NCI-H1048 (cell line): Measurements from ENCODE around the gene DPEP2NB.
A peak's percentile ranks its signal among the peaks of the same experiment; 100 is the strongest.
"Not testable (repeated sequence)": the region's sequence is repeated elsewhere in the genome, so short reads cannot be mapped to it uniquely, and the experiment has no call there.

Experiments
- DNase-seq: peaks from one replicate; lab custom pipeline; 2025; lab: John Stamatoyannopoulos, UW

Gene DPEP2NB, protein sequence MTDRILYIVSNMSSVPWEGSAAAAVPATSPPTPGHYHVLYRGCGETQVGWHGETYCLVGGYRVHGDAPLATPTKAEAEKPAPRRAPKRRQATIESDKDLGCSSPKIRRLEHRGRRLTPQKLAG

GRCh38 chr16:68015681-68016080 is at the start of gene DPEP2NB:
TSS of gene DPEP2NB (minus strand) at chr16:68015911. CDS start at chr16:68015770, 141 bp downstream.
- no peak for DNase-seq

DNA sequence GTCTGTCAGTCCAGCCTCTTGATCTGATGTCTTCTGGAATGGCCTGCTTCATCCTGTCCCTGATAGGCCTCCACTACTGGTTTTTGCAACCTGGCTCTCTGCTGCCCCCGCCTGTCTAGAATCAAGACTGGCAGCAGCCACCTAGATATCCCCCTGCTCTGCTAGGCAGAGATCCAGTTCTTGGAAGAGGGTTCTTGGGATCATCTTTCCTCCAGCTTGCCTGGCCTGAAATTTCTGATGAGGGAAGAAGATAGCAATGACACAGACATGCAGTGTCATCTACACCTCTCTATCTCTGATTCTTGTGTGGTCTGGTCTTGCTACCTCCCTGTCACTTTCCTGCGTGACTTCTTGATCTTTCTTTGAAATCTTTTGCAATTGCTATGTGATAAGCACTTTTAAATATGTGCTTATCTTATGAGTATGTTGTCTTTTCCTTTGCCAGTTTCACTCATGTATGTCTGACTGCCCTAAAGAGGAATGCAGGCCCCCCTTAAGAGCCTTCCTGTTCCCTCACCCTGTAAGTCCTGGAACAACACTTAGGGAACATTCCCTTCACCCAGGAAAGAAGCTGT is 49.2 kb upstream of the DPEP2NB start:
- no peak for DNase-seq

- DNase-seq, result no peak
These were observed 47.2 kb upstream of the DPEP2NB start for GRCh38 chr16:68062910-68063393.

- DNase-seq, result no peak
These were observed 45.7 kb upstream of the DPEP2NB start for GRCh38 chr16:68061396-68061795.

GRCh38 chr16:68059804-68060203 is 44.1 kb upstream of the DPEP2NB start:
- no peak for DNase-seq

DNA sequence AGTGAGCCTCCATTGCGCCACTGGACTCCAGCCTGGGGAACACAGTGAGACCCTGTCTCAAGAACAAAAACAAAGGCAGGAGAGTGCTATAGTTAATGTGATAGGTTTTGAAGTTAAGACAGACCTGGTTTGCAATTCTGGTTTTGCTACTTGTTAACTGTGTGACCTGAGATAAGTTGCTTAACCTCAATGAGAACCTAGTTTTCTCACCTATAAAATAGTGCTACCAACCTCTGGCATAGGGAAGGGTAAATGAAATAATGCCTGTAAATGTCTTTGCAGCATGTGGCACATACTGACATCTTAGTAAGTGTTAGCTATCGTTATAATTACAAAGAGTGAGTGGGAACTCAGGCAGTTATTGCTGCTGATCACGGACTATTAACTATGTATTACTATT is 39.7 kb upstream of the DPEP2NB start:
- DNase-seq, result no peak

GRCh38 chr16:68049449-68049848 is 33.7 kb upstream of the DPEP2NB start:
- no peak for DNase-seq

DNA sequence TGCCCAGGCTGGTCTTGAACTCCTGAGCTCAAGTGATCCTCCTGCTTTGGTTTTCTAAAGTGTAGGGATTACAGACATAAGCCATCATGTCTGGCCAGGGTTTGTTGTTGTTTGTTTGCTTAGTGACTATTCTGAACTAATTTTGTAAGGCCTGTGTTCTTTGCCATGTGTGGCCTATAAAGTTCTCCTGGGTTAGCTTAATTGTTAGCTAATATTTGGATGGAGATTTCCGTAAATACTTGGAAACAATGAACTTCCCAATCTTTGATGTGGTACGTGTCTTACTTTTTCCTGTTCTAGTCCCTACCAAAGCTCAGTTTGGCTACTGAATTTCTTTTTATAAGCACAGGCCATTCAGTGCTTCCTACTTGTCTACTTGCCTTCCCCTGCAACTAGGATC is 32.3 kb upstream of the DPEP2NB start:
- no peak for DNase-seq

DNA sequence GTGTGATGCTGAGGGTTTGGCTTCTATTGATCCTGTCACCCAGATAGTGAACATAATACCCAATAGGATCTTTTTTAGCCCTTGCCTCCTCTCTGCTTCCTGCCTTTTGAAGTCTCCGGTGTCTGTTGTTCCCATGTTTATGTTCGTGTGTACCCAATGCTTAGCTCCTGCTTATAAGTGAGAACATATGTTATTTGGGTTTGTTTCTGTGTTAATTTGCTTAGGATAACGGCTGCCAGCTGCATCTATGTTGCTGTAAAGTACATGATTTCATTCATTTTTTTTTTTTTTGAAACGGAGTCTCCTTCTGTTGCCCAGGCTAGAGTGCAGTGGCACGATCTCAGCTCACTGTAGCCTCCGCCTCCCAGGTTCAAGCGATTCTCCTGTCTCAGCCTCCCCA is 30.4 kb upstream of the DPEP2NB start:
- DNase-seq, result no peak

DNA sequence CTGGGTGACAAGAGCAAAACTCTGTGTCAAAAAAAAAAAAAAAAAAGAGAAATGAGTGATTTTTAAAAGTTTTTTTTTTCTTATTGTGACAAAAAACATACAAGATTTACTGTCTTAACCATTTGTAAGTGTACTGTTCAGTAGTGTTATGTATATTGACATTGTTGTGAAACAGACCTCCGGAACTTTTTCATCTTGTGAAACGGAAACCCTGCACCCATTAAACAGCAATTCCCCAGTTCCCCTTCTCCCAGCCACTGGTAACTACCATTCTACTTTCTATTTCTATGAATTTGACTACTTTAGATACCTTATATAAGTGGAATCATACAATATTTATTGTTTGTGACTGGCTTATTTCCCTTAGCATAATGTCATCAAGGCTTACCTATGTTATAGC is 26.1 kb upstream of the DPEP2NB start:
- no peak for DNase-seq

- no peak for DNase-seq
These were observed 25.0 kb upstream of the DPEP2NB start for GRCh38 chr16:68040506-68041288.

- no peak for DNase-seq
These were observed 22.3 kb upstream of the DPEP2NB start for GRCh38 chr16:68037841-68038597.

- DNase-seq, result no peak
These were observed 19.5 kb upstream of the DPEP2NB start for GRCh38 chr16:68035227-68035626.

GRCh38 chr16:68033101-68033500 is 17.4 kb upstream of the DPEP2NB start:
- DNase-seq, result no peak

DNA sequence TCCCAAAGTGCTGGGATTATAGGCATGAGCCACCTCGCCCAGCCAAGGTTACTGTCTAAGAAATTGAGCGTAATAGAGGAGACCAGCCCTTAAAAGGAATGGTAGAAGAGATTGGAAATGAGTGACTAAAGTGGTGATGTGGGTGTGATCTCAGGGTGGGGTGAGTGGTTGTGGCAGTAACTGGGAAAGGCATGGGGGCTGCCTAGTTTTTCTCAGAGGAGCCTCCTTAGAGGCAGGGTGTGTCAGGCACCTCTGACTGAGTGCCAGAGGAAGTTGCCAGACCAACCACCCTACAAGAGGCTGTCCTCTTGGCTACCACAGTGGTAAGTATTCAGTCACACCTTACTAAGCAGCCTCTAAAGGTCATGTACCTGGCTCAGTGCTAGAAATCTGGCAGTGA is 16.2 kb upstream of the DPEP2NB start:
- no peak for DNase-seq

DNA sequence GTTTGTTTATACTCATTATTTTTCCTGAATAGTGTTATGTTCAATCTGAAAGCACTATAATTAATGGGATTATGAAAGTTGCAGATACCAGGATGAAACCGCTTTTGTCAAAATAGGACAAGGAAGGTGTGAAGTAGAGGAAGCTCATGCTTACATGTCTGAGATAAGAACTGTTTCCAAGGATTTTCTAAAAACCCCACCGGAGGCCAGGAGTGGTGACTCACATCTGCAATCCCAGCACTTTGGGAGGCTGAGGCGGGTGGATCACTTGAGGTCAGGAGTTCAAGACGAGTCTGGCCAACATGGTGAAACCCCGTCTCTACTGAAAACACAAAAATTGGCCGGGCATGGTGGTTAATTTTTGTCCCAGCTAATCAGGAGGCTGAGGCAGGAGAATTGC is 14.4 kb upstream of the DPEP2NB start:
- not testable (repeated sequence) for DNase-seq

- DNase-seq, result no peak
These were observed 13.3 kb upstream of the DPEP2NB start for GRCh38 chr16:68028996-68029395.

GRCh38 chr16:68022728-68023537 is 7.2 kb upstream of the DPEP2NB start, which contains the start of the genes DDX28 and DUS2:
TSS of gene DDX28 (minus strand) at chr16:68023232. CDS start at chr16:68023202, 30 bp downstream.
TSS of gene DUS2 (plus strand) at chr16:68023284. CDS start at chr16:68038024, 14,740 bp downstream.
- peak; percentile 45 for DNase-seq

DNA sequence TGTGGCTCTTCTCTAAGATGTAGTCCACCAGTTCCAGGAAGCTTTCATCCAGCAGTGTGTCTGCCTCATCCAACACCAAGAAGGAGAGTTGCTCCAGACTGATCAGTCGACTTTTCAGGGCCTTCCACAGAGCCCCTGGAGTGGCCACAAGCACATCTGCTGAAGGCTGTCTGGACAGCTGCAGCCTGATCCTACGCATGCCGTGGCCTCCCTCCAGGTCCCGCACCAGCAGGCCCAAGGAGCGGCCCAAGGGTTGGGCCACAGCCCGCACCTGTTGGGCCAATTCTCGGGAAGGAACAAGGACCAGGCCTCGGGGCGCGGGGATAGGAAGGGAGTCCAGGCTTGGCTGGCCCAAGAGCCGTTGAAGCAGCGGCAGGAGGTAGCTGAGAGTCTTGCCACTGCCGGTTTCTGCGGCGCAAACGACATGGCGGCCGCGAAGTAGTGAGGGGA is 6.6 kb upstream of the DPEP2NB start:
- no peak for DNase-seq

GRCh38 chr16:68021490-68021889 is 5.8 kb upstream of the DPEP2NB start:
- DNase-seq, result no peak

DNA sequence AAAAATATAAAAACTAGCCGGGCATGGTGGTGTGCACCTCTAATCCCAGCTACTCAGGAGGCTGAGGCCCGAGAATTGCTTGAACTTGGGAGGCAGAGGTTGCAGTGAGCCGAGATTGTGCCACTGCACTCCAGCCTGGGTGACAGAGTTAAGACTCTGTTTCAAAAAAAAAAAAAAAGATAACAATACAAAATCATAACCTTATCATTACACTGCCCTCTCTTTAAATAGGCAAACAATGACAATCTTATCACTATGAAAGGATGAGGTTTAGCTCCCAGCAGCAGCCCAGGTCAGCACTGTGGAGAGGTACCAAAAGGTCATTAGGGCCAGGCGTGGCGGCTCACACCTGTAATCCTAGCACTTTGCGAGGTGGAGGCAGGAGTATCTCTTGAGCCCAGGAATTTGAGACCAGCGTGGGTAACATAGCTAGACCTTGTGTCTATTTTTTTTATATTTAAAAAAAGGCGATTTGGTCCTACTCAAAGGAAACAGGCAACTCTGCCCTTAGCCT is 3.5 kb upstream of the DPEP2NB start:
- DNase-seq, result no peak
